ENCODE results near the gene RAB37. TPM values are rescaled to one million over a fixed set of nuclear protein-coding genes. Genes with fewer than 3 reads are reported as not detected.

The RAB37 gene
- total RNA-seq, 2 experiments from 2014 or later = 19.0 to 21.1 TPM

GRCh38 chr17:74748529-74749278 is 11.6 kb downstream of the RAB37 start, which contains the start of gene NHERF1:
Gene NHERF1 (plus strand): TSS chr17:74748628. CDS start chr17:74748847, 219 bp downstream.
- H3K27ac Mint-ChIP-seq = peak within 1 kb of the TSS; percentile 94
- Histone ChIP-seq H3K36me3 (ENCODE audit: insufficient read depth, low read length) (peaks cover 24% of the 10 kb centered on the region), H3K27ac (ENCODE audit: low read depth in 1 of 2, low read length in 2 of 2) (peak within 1 kb of the TSS; percentile 48 to 84), H3K9me3 (ENCODE audit: control insufficient read depth in 1 of 2, insufficient read depth in 1 of 2, low read length in 2 of 2) (no peaks in the 10 kb centered on the region), H3K4me1 (ENCODE audit: insufficient read depth, low read length) (peaks cover 74% of the 10 kb centered on the region), H3K27me3 (ENCODE audit: control insufficient read depth in 1 of 2, insufficient read depth in 2 of 2, low read length in 2 of 2) (no peaks in the 10 kb centered on the region), H3K4me3 (ENCODE audit: low read length) (peak within 1 kb of the TSS; percentile 98)
- ChIA-PET POLR2A (interaction anchor here (1.4 to 9.0 kb wide), 9 partner anchors 11 to 125 kb away, joined by 3 to 90 read pairs (median 18); partner anchors contain the start of genes FDXR, NAT9 and RAB37), CTCF (interaction anchor here (0.6 to 2.4 kb wide), 9 partner anchors 10 to 1433 kb away, joined by 3 to 11 read pairs (median 6); partner anchors contain the start of gene RAB37)
- H3K9me3 Mint-ChIP-seq = no peaks in the 10 kb centered on the region
- ATAC-seq (ENCODE audit: poor library complexity) = peak; percentile 82
- no peaks in the 10 kb centered on the region for H3K27me3 Mint-ChIP-seq
- peak in 13 of 14 experiments; percentile 83 to 97 (median 94) for DNase-seq
- peak within 1 kb of the TSS; percentile 92 for H3K4me3 Mint-ChIP-seq
- peaks cover 74% of the 10 kb centered on the region for H3K4me1 Mint-ChIP-seq (ENCODE audit: low read depth)
- H3K36me3 Mint-ChIP-seq (ENCODE audit: low read depth) = peaks cover 37% of the 10 kb centered on the region
- TF ChIP-seq CTCF (IDR thresholded peaks at IDR 0.05) = no peak
- intact Hi-C loops (cut with DNase I, micrococcal nuclease) = loop anchor here (1.0 to 5.0 kb wide), 4 partner anchors 14 to 434 kb away; partner anchors contain the start of gene SUMO2 (in 1 of the 2)

- H3K4me3 Mint-ChIP-seq = peak overlapping the region; percentile 92
- Histone ChIP-seq H3K9me3 (ENCODE audit: control insufficient read depth in 1 of 2, insufficient read depth in 1 of 2, low read length in 2 of 2) (no peaks in the 10 kb centered on the region), H3K27me3 (ENCODE audit: control insufficient read depth in 1 of 2, insufficient read depth in 2 of 2, low read length in 2 of 2) (no peaks in the 10 kb centered on the region), H3K4me3 (ENCODE audit: low read length) (peak overlapping the region; percentile 98), H3K4me1 (ENCODE audit: insufficient read depth, low read length) (peaks cover 74% of the 10 kb centered on the region), H3K27ac (ENCODE audit: low read depth in 1 of 2, low read length in 2 of 2) (peak overlapping the region; percentile 33 to 84), H3K36me3 (ENCODE audit: insufficient read depth, low read length) (peaks cover 20% of the 10 kb centered on the region)
- ChIA-PET POLR2A (interaction anchor here (1.3 to 9.0 kb wide), 10 partner anchors 8 to 124 kb away, joined by 3 to 90 read pairs (median 18); partner anchors contain the start of genes FDXR, NAT9 and RAB37), CTCF (interaction anchor here (0.6 to 2.4 kb wide), 10 partner anchors 9 to 1432 kb away, joined by 3 to 11 read pairs (median 5); partner anchors contain the start of gene RAB37)
- H3K27ac Mint-ChIP-seq = peak overlapping the region; percentile 94
- intact Hi-C loops (cut with DNase I, micrococcal nuclease) = loop anchor here (1.0 to 5.0 kb wide), 5 partner anchors 13 to 433 kb away; partner anchors contain the start of genes NAT9 (in 1 of the 2) and SUMO2 (in 1 of the 2)
- peaks cover 37% of the 10 kb centered on the region for H3K36me3 Mint-ChIP-seq (ENCODE audit: low read depth)
- no peak for TF ChIP-seq CTCF (IDR thresholded peaks at IDR 0.05)
- H3K9me3 Mint-ChIP-seq = no peaks in the 10 kb centered on the region
- no peaks in the 10 kb centered on the region for H3K27me3 Mint-ChIP-seq
- ATAC-seq (ENCODE audit: poor library complexity) = peak; percentile 3
- peak in 9 of 14 experiments; percentile 32 to 64 (median 46) for DNase-seq
- peaks cover 72% of the 10 kb centered on the region for H3K4me1 Mint-ChIP-seq (ENCODE audit: low read depth)
Observed at GRCh38 chr17:74749279-74750038, 12.4 kb downstream of the RAB37 start.

- CTCF ChIA-PET = interaction anchor here (1.1 to 2.4 kb wide), 7 partner anchors 10 to 93 kb away, joined by 4 to 11 read pairs (median 7); partner anchors contain the start of gene RAB37
- Mint-ChIP-seq H3K27ac (peak overlapping the region; percentile 94), H3K27me3 (no peaks in the 10 kb centered on the region), H3K4me1 (ENCODE audit: low read depth) (peaks cover 72% of the 10 kb centered on the region), H3K4me3 (peak overlapping the region; percentile 92), H3K9me3 (no peaks in the 10 kb centered on the region), H3K36me3 (ENCODE audit: low read depth) (peaks cover 43% of the 10 kb centered on the region)
- DNase-seq (no peak), ATAC-seq (ENCODE audit: poor library complexity) (no peak)
- Histone ChIP-seq H3K36me3 (ENCODE audit: insufficient read depth, low read length) (peaks cover 25% of the 10 kb centered on the region), H3K9me3 (ENCODE audit: control insufficient read depth in 1 of 2, insufficient read depth in 1 of 2, low read length in 2 of 2) (no peaks in the 10 kb centered on the region), H3K4me1 (ENCODE audit: insufficient read depth, low read length) (peaks cover 74% of the 10 kb centered on the region), H3K27ac (ENCODE audit: low read depth in 1 of 2, low read length in 2 of 2) (peak overlapping the region; percentile 33 to 84), H3K4me3 (ENCODE audit: low read length) (peak overlapping the region; percentile 98), H3K27me3 (ENCODE audit: control insufficient read depth in 1 of 2, insufficient read depth in 2 of 2, low read length in 2 of 2) (no peaks in the 10 kb centered on the region)
- POLR2A ChIA-PET = interaction anchor here (1.3 to 9.0 kb wide), 10 partner anchors 8 to 123 kb away, joined by 3 to 90 read pairs (median 18); partner anchors contain the start of genes FDXR, NAT9 and RAB37
- intact Hi-C loops (cut with DNase I, micrococcal nuclease) = loop anchor here in 1 of 2 experiments (1.0 kb wide), 1 partner anchor 26 kb away; the partner anchor contains the start of gene NAT9
- no peak for TF ChIP-seq CTCF (IDR thresholded peaks at IDR 0.05)
Observed at GRCh38 chr17:74750039-74750326, 12.9 kb downstream of the RAB37 start.
